GM20431 (cell line): ENCODE data around the gene LUZP1.

ENCODE experiments used
- in situ Hi-C: fragments of 300-500 bp; cut with MseI, MboI; formaldehyde crosslinking; loops from one replicate; pipeline ENCODE4 v1.15.0; 2020; ENCODE audit warnings: low sequenced_read_pairs; ENCODE audit not compliant: unreplicated experiment

The LUZP1 gene

DNA sequence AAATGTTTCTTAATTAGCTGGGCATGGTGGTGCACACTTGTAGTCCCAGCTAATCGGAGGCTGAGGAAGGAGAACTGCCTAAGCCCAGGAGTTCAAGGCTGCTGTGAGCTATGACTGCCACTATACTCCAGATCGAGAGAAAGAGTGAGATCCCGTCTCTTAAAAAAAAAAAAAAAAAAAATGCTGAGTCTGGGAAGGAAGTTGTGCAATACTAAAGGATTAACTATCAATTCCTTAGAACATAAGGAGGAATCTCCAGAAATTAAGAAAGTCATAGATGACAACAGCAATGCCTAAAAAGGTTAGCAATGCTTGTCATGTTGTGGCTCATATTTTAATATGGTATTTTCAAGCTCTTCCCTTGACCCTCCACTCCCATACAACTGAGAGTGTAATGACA, 5.3 kb downstream of the LUZP1 start:
- in situ Hi-C loops: no loop called here

- in situ Hi-C loops: no loop called here
Observed at GRCh38 chr1:23159963-23160877, 8.4 kb downstream of the LUZP1 start.

GRCh38 chr1:23156940-23157339, 11.7 kb downstream of the LUZP1 start:
- in situ Hi-C loops: no loop called here

DNA sequence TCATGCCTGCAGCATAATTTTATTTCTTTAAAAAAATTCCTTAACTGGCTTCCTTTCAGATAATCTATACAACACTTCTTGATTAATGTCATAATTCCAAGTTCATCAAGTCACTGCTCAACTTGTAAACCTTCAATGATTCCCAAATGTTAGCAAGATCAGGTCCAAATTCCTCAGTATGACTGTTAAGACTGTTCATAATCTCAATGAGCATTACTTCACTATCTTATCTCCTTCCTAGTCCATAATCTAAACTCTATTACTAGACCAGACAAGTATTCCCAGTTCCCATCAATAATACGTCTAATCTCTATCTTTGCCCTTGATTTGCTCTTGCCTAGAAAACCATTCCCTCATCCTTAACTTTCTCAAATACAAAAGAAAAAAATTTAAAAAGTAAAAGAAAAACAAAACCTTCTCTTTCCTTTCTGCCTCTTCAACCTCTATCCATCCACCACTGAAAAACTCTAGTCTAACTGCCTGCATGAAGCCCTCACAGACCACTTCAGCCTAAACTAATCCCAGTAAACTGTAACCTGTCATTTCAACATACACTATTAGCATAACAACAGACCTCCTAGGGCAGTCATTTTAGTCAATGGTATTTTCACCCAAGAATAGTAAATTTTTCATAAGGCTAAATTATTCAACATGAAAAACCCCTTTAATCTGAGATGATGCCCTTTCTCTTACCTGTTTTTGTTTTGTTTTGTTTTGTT, 15.5 kb downstream of the LUZP1 start:
- in situ Hi-C loops: no loop called here

- in situ Hi-C loops: no loop called here
Observed at GRCh38 chr1:23150742-23151141, 17.9 kb downstream of the LUZP1 start.

DNA sequence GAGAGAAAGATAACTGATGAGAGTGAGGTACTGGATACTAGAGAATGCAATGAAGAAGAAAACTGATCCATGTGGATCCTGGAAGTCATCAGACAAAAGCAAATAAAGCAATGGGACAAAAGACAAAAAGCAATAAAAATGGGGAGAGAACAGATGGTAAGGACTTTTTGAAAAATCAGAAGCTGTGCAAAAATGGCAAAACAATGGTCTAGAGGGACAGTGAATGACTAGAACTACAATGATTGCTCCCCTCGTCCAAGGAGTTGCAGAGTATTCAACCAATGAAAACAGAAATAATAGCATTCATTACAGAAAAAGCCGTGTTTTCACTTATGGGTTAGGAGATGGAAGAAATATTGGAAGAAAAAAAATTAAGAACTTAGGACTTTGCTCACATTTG, 18.5 kb downstream of the LUZP1 start:
- in situ Hi-C loops: no loop called here

- in situ Hi-C loops: no loop called here
Observed at GRCh38 chr1:23149114-23149513, 19.5 kb downstream of the LUZP1 start.

DNA sequence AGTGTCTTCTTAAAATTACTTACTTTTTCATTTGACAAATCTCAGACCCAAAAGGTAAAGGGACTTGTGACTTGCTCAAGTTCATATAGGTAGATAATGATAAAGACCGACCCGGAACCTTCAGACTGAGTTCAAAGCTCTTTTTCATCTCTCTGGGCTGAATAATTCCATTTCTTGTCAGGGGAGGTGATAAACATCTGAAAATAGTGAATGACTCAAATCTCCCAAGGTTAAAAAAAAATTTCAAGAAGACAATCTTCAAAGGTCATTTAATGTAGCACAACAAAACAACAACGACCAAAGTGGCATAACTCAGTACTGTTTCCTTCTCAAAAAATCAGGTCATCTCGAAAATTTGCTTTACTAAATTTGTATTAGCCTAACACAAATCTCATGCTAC, 20.6 kb downstream of the LUZP1 start:
- in situ Hi-C loops: no loop called here

DNA sequence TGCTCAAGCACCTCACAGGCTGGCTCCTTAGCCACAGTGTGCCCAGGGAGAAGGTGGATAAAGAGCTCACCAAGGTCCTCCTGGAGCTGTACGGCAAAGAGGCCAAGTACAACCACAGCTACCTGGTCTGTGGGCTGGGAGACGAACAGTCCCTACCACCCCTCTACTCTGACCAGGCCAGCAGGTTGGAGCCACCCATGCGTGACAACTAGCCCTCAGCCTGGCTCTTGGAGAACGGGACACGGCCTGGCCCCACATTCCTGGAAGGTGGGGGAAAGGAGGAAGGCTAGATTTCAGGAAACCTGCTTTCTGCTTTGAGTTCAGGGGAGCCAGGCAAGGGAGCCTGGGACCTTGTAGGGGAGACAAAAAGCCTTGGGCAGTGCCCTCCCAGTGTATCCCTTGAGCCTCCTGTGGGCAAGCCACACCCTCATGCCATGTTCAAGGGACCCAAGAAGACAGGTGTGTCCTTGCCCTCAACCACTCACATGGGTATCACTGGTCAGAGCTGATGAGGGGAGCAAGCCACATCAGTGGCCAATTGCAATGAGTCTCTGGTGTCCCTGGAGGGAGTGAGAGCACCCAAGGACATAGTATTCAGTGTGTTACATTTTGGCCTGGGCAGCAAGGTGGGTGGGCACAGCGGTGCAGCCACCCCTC, 27.6 kb downstream of the LUZP1 start:
- in situ Hi-C loops: no loop called here

DNA sequence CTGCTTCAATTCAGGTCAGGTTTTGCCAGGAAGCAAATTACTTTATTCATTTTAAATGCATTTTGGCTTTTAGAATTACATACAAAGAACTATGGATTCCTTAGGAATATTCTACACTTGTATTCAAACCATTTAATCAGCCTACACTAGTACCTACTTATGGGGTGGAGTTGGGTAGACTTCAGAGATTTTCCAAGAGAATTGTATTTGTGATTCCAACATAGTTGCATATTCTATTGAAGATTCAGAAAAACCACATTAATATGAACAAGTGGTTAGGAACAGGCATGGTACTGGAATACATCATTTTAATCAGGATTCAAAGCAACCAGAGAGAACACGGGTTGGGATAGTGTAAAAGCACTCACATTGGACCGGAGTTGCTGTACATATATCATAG, 33.4 kb downstream of the LUZP1 start:
- in situ Hi-C loops: no loop called here

DNA sequence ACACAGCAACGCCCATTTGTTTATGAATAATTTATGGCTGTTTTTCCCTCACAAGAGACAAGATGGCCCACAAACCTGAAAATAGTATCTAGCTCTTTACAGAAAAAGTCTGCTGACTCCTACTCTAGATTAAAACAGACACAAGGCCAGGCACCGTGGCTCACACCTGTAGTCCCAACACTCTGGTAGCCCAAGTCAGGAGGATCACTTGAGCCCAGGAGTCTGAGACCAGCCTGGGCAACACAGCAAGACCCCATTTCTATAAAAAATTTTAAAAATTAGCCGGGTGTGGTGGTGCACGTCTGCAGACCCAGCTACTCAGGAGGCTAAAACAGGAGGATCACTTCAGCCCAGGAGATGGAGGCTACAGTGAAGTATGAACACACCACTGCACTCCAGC, 34.6 kb downstream of the LUZP1 start:
- in situ Hi-C loops: no loop called here

- in situ Hi-C loops: no loop called here
Observed at GRCh38 chr1:23133587-23133986, 35.1 kb downstream of the LUZP1 start.

DNA sequence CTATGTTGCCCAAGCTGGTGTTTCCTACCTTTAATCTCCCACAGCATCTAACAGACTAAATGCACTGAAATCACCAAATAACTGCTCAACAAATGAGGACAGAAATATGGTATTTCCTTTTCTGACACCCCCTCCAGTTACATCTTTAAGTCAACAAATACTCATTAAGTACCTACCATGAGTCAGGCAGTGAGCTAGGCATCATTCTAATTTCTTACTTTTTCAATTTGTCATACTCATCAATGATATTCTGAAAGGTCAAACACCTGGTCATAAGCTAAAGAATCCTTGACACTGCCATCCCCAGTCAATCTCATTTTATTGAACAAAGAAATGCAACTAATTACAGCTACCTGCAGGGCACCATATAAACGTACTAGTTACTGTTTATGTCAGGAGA, 36.6 kb downstream of the LUZP1 start:
- in situ Hi-C loops: no loop called here

DNA sequence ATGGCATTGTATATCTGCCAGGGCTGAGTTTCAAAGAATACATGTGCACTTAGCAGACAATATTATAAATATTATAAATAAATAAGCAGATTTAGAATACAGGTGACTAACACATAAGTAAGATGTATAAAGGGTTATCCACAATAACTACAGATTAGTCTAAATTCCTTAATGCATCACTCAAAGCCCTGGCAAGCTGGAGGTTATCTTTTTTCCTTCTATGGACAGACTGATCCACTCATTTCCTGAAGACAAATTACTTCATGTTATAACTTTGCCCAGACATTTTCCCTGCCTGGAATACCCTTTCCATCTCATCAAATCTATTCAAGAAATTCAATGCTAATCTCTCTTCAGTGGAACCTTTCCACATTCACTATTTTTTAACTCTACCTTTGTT, 38.8 kb downstream of the LUZP1 start:
- in situ Hi-C loops: no loop called here

- in situ Hi-C loops: no loop called here
Observed at GRCh38 chr1:23126801-23127200, 41.9 kb downstream of the LUZP1 start.

DNA sequence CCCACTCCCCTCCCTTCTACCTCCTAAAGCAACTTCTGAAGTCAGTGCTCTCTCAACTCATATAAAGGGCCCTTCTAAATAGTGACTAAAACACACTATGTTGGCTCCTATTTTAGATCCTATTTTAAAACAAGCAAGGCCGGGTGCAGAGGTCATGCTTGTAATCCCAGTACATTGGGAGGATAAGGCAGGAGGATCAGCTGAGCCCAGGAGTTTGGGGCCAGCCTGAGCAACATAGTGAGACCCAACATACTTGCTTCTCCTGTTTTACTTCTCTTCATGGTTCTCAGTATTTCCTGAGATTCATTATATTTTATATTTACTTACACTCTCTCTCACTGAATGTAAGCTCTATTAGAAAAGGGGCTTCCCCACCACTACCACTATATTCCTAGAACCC, 42.5 kb downstream of the LUZP1 start:
- in situ Hi-C loops: no loop called here

GRCh38 chr1:23125489-23125888, 43.2 kb downstream of the LUZP1 start:
- in situ Hi-C loops: no loop called here

GRCh38 chr1:23124259-23125026, 44.2 kb downstream of the LUZP1 start:
- in situ Hi-C loops: no loop called here

GRCh38 chr1:23123528-23123927, 45.1 kb downstream of the LUZP1 start:
- in situ Hi-C loops: no loop called here

- in situ Hi-C loops: no loop called here
Observed at GRCh38 chr1:23122796-23123195, 45.9 kb downstream of the LUZP1 start.
